Measurements from ENCODE around the gene CACNA2D3. TPM values are rescaled to one million over a fixed set of nuclear protein-coding genes. Genes with fewer than 3 reads are reported as not detected.

Gene CACNA2D3
- polyA plus RNA-seq, 3 donors: 8.3 to 21.5 (median 10.4) TPM

- Mint-ChIP-seq H3K27ac (no peak overlapping the region), H3K4me3 (no peak overlapping the region), H3K4me1 (peaks cover 24% of the 10 kb centered on the region), H3K36me3 (no peaks in the 10 kb centered on the region), H3K9me3 (peaks cover 2 to 9% (median 5%) of the 10 kb centered on the region in 7 donors), H3K27me3 (ENCODE audit: low read depth in 3 of 3) (peaks cover 13 to 25% (median 19%) of the 10 kb centered on the region in 3 donors)
- Histone ChIP-seq H3K27ac (ENCODE audit: low read depth in 1 of 2, low read length in 2 of 2) (no peak overlapping the region), H3K9ac (ENCODE audit: insufficient read depth, low read length, poor library complexity, severe bottlenecking) (no peak overlapping the region), H3K79me2 (ENCODE audit: insufficient read depth, low read length) (no peaks in the 10 kb centered on the region), H3K4me1 (ENCODE audit: control insufficient read depth in 1 of 2, insufficient read depth in 2 of 2, low read length in 2 of 2) (peaks cover 12 to 18% of the 10 kb centered on the region in 2 donors), H4K20me1 (ENCODE audit: insufficient read depth, low read length) (no peaks in the 10 kb centered on the region), H3K36me3 (replicated peaks in 1 of 2; ENCODE audit: control insufficient read depth in 1 of 2, insufficient read depth in 2 of 2, low read length in 2 of 2) (no peaks in the 10 kb centered on the region), H2AFZ (ENCODE audit: insufficient read depth, low read depth, low read length, poor library complexity, severe bottlenecking) (no peak overlapping the region), H3K4me3 (replicated peaks in 1 of 3; ENCODE audit: low read depth in 2 of 3, low read length in 3 of 3) (no peak overlapping the region), H3K9me3 (replicated peaks in 1 of 2; ENCODE audit: control insufficient read depth in 1 of 2, insufficient read depth in 1 of 2, low read length in 2 of 2) (peaks cover 0 to 2% of the 10 kb centered on the region in 2 donors), H3K27me3 (ENCODE audit: control insufficient read depth in 2 of 2, insufficient read depth in 2 of 2, low read length in 2 of 2) (peaks cover 6 to 8% of the 10 kb centered on the region in 2 donors), H3K4me2 (replicated peaks; ENCODE audit: extremely low read depth, low read length, poor library complexity, severe bottlenecking) (no peak overlapping the region)
- no peak for TF ChIP-seq CTCF (IDR thresholded peaks at IDR 0.05)
- DNase-seq: no peak
- intact Hi-C loops (cut with micrococcal nuclease): no loop called here
- WGBS (ENCODE audit: insufficient coverage): no CpG with 5 or more reads among the region's 2 CpGs
These were observed 137.3 kb downstream of the CACNA2D3 start for GRCh38 chr3:54259636-54260035.

GRCh38 chr3:54261141-54261540 lies 138.8 kb downstream of the CACNA2D3 start:
- intact Hi-C loops (cut with micrococcal nuclease): no loop called here
- Histone ChIP-seq H3K4me3 (replicated peaks in 1 of 3; ENCODE audit: low read depth in 2 of 3, low read length in 3 of 3) (no peak overlapping the region), H3K4me2 (replicated peaks; ENCODE audit: extremely low read depth, low read length, poor library complexity, severe bottlenecking) (no peak overlapping the region), H3K36me3 (replicated peaks in 1 of 2; ENCODE audit: control insufficient read depth in 1 of 2, insufficient read depth in 2 of 2, low read length in 2 of 2) (no peaks in the 10 kb centered on the region), H3K27me3 (ENCODE audit: control insufficient read depth in 2 of 2, insufficient read depth in 2 of 2, low read length in 2 of 2) (peaks cover 6 to 8% of the 10 kb centered on the region in 2 donors), H3K27ac (ENCODE audit: low read depth in 1 of 2, low read length in 2 of 2) (no peak overlapping the region), H3K9me3 (replicated peaks in 1 of 2; ENCODE audit: control insufficient read depth in 1 of 2, insufficient read depth in 1 of 2, low read length in 2 of 2) (peaks cover 0 to 2% of the 10 kb centered on the region in 2 donors), H3K79me2 (ENCODE audit: insufficient read depth, low read length) (no peaks in the 10 kb centered on the region), H2AFZ (ENCODE audit: insufficient read depth, low read depth, low read length, poor library complexity, severe bottlenecking) (no peak overlapping the region), H4K20me1 (ENCODE audit: insufficient read depth, low read length) (no peaks in the 10 kb centered on the region), H3K9ac (ENCODE audit: insufficient read depth, low read length, poor library complexity, severe bottlenecking) (no peak overlapping the region), H3K4me1 (ENCODE audit: control insufficient read depth in 1 of 2, insufficient read depth in 2 of 2, low read length in 2 of 2) (peaks cover 12 to 18% of the 10 kb centered on the region in 2 donors)
- no peak for TF ChIP-seq CTCF (IDR thresholded peaks at IDR 0.05)
- H3K4me3 Mint-ChIP-seq: no peak overlapping the region
- H3K9me3 Mint-ChIP-seq: peaks cover 2 to 9% (median 6%) of the 10 kb centered on the region in 7 donors
- H3K27ac Mint-ChIP-seq: no peak overlapping the region
- H3K36me3 Mint-ChIP-seq: no peaks in the 10 kb centered on the region
- WGBS (ENCODE audit: insufficient coverage): no CpG with 5 or more reads among the region's 3 CpGs
- peaks cover 11 to 24% (median 19%) of the 10 kb centered on the region in 3 donors for H3K27me3 Mint-ChIP-seq (ENCODE audit: low read depth in 3 of 3)
- no peak for DNase-seq
- H3K4me1 Mint-ChIP-seq: peaks cover 24% of the 10 kb centered on the region

Data from CD14-positive monocyte (primary cell).